Muscle of arm (tissue), 12 donors: ENCODE data around the gene CAMKMT. TPM values are rescaled to one million over a fixed set of nuclear protein-coding genes. Genes with fewer than 3 reads are reported as not detected.

Experiments
- DNase-seq: peaks from one replicate; pipeline ENCODE4 v3.0.0-alpha.2; 2013
- polyA plus RNA-seq, 12 donors: library from polyadenylated mRNA; unstranded; fragments of 120-200 nt; gene quantifications; one replicate each; pipeline ENCODE4 v1.2.1, GENCODE V29; 2013; ENCODE audit not compliant: insufficient read length in 12 of 12

Gene CAMKMT
- polyA plus RNA-seq, 12 donors, result 4.0 to 8.7 (median 6.5) TPM; not detected in 1

- DNase-seq, result no peak
These were observed 235.0 kb downstream of the CAMKMT start for GRCh38 chr2:44596537-44597320.

- DNase-seq, result no peak
These were observed 236.8 kb downstream of the CAMKMT start for GRCh38 chr2:44598330-44599119.

- no peak for DNase-seq
These were observed 237.4 kb downstream of the CAMKMT start for GRCh38 chr2:44599130-44599529.

GRCh38 chr2:44602446-44602845 is 240.7 kb downstream of the CAMKMT start:
- no peak for DNase-seq

GRCh38 chr2:44605511-44605910 is 243.8 kb downstream of the CAMKMT start:
- DNase-seq, result no peak

- DNase-seq, result no peak
These were observed 250.5 kb downstream of the CAMKMT start for GRCh38 chr2:44612276-44612675.

- DNase-seq, result no peak
These were observed 253.2 kb downstream of the CAMKMT start for GRCh38 chr2:44614940-44615339.

GRCh38 chr2:44615950-44616518 is 254.3 kb downstream of the CAMKMT start:
- no peak for DNase-seq

- DNase-seq, result no peak
These were observed 255.0 kb downstream of the CAMKMT start for GRCh38 chr2:44616667-44617155.

GRCh38 chr2:44618251-44619023 is 256.7 kb downstream of the CAMKMT start:
- DNase-seq, result no peak

GRCh38 chr2:44620189-44620990 is 258.6 kb downstream of the CAMKMT start:
- no peak for DNase-seq

- no peak for DNase-seq
These were observed 262.0 kb downstream of the CAMKMT start for GRCh38 chr2:44623622-44624351.

- DNase-seq, result no peak
These were observed 266.6 kb downstream of the CAMKMT start for GRCh38 chr2:44628297-44628696.

GRCh38 chr2:44632931-44633689 is 271.4 kb downstream of the CAMKMT start:
- DNase-seq, result no peak

GRCh38 chr2:44635725-44636124 is 274.0 kb downstream of the CAMKMT start:
- DNase-seq, result no peak

GRCh38 chr2:44638649-44639048 is 276.9 kb downstream of the CAMKMT start:
- DNase-seq, result no peak

- DNase-seq, result no peak
These were observed 277.7 kb downstream of the CAMKMT start for GRCh38 chr2:44639399-44639798.

GRCh38 chr2:44642123-44642857 is 280.5 kb downstream of the CAMKMT start:
- no peak for DNase-seq

- DNase-seq, result no peak
These were observed 284.2 kb downstream of the CAMKMT start for GRCh38 chr2:44645937-44646336.
